Neural cell (in vitro differentiated cells): Measurements from ENCODE around the gene ZIC1.

ENCODE experiments used
- CTCF ChIP-seq: fragments of 450-650 bp; IDR thresholded peaks from 2 replicates; pipeline ENCODE4 v1.5.1; 2014; ENCODE audit warnings: antibody characterized with exemption, mild to moderate bottlenecking, moderate library complexity; ENCODE audit not compliant: poor library complexity, severe bottlenecking
- EZH2 ChIP-seq: fragments of 200-600, 300-800 bp; shearing (Covaris generic), sonication (generic); IDR thresholded peaks from 2 replicates; pipeline ENCODE4 v1.6.1; 2014; ENCODE audit warnings: antibody characterized with exemption, low read length, borderline replicate concordance, mild to moderate bottlenecking; ENCODE audit not compliant: insufficient read depth, poor library complexity, severe bottlenecking

- TF ChIP-seq EZH2 (no peak), CTCF (no peak)
These were observed 3.2 kb downstream of the ZIC1 start for GRCh38 chr3:147412261-147412916.
